ENCODE measurements around the gene EFCAB14.
"Not testable (repeated sequence)": the region's sequence is repeated elsewhere in the genome, so short reads cannot be mapped to it uniquely, and the experiment has no call there.

Gene EFCAB14

GRCh38 chr1:46747683-46748288 lies 28.9 kb upstream of the EFCAB14 start:
- peak; percentile 13 for DNase-seq (ENCODE audit: low spot score)
- in situ Hi-C loops (cut with MboI; ENCODE audit: low pct_unique_long_range_greater_than_20kb, low sequenced_read_pairs, unreplicated experiment): no loop called here
- peak; percentile 24 for TF ChIP-seq CTCF (IDR thresholded peaks at IDR 0.05; ENCODE audit: extremely low read depth, insufficient read depth, missing control alignments)

GRCh38 chr1:46742069-46742468 lies 23.2 kb upstream of the EFCAB14 start:
- DNase-seq (ENCODE audit: low spot score): no peak
- no peak for TF ChIP-seq CTCF (IDR thresholded peaks at IDR 0.05; ENCODE audit: extremely low read depth, insufficient read depth, missing control alignments)
- in situ Hi-C loops (cut with MboI; ENCODE audit: low pct_unique_long_range_greater_than_20kb, low sequenced_read_pairs, unreplicated experiment): no loop called here

GRCh38 chr1:46735708-46736324 lies 16.9 kb upstream of the EFCAB14 start:
- peak; percentile 23 for TF ChIP-seq CTCF (IDR thresholded peaks at IDR 0.05; ENCODE audit: extremely low read depth, insufficient read depth, missing control alignments)
- DNase-seq (ENCODE audit: low spot score): peak; percentile 35
- in situ Hi-C loops (cut with MboI; ENCODE audit: low pct_unique_long_range_greater_than_20kb, low sequenced_read_pairs, unreplicated experiment): no loop called here

GRCh38 chr1:46728327-46728873 lies 9.5 kb upstream of the EFCAB14 start:
- in situ Hi-C loops (cut with MboI; ENCODE audit: low pct_unique_long_range_greater_than_20kb, low sequenced_read_pairs, unreplicated experiment); DNase-seq (ENCODE audit: low spot score): not testable (repeated sequence)

- TF ChIP-seq CTCF (IDR thresholded peaks at IDR 0.05; ENCODE audit: extremely low read depth, insufficient read depth, missing control alignments): no peak
- no peak for DNase-seq (ENCODE audit: low spot score)
- in situ Hi-C loops (cut with MboI; ENCODE audit: low pct_unique_long_range_greater_than_20kb, low sequenced_read_pairs, unreplicated experiment): no loop called here
Observed at GRCh38 chr1:46725736-46726108, 6.8 kb upstream of the EFCAB14 start.

- in situ Hi-C loops (cut with MboI; ENCODE audit: low pct_unique_long_range_greater_than_20kb, low sequenced_read_pairs, unreplicated experiment): no loop called here
- DNase-seq (ENCODE audit: low spot score): peak; percentile 48
- TF ChIP-seq CTCF (IDR thresholded peaks at IDR 0.05; ENCODE audit: extremely low read depth, insufficient read depth, missing control alignments): peak; percentile 89
Observed at GRCh38 chr1:46724991-46725735, 6.2 kb upstream of the EFCAB14 start.

- in situ Hi-C loops (cut with MboI; ENCODE audit: low pct_unique_long_range_greater_than_20kb, low sequenced_read_pairs, unreplicated experiment): no loop called here
- DNase-seq (ENCODE audit: low spot score): no peak
- no peak for TF ChIP-seq CTCF (IDR thresholded peaks at IDR 0.05; ENCODE audit: extremely low read depth, insufficient read depth, missing control alignments)
Observed at GRCh38 chr1:46723901-46724300, 5.0 kb upstream of the EFCAB14 start.
